Activated naive CD4-positive, alpha-beta T cell treated with anti-CD3 and anti-CD28 coated beads, Interleukin-2, amount 50 U/mL, for 72 hours (primary cell): ENCODE data around the gene FHIT. TPM values are rescaled to one million over a fixed set of nuclear protein-coding genes. Genes with fewer than 3 reads are reported as not detected.

Experiments
- ATAC-seq, 2 donors: fragments of 150-1000 bp; cut with Tn5 transposase; 2 replicates each; pipeline ENCODE4 v1.10.0; 2021; ENCODE audit warnings: mild to moderate bottlenecking in 2 of 2, moderate library complexity in 2 of 2
- DNase-seq, 2 donors: peaks; one replicate each; pipeline ENCODE4 v3.0.0; 2021 to 2022; ENCODE audit warnings: low spot score in 2 of 2
- H3K27ac Mint-ChIP-seq, 2 donors: one replicate each; pipeline ENCODE4 v1.8.0; 2022; ENCODE audit warnings: mild to moderate bottlenecking in 2 of 2, mixed read lengths in 2 of 2
- H3K36me3 Mint-ChIP-seq, 2 donors: one replicate each; pipeline ENCODE4 v1.8.0; 2022; ENCODE audit warnings: mixed read lengths in 2 of 2
- H3K9me3 Mint-ChIP-seq, 2 donors: one replicate each; pipeline ENCODE4 v1.8.0; 2022; ENCODE audit warnings: mixed read lengths in 2 of 2
- total RNA-seq, 2 donors: library from RNA; stranded (reverse); gene quantifications; one replicate each; pipeline ENCODE4 v1.2.3, GENCODE V29; 2022

FHIT gene
- total RNA-seq, 2 donors from 2014 or later, result 21.3 to 37.0 TPM

DNA sequence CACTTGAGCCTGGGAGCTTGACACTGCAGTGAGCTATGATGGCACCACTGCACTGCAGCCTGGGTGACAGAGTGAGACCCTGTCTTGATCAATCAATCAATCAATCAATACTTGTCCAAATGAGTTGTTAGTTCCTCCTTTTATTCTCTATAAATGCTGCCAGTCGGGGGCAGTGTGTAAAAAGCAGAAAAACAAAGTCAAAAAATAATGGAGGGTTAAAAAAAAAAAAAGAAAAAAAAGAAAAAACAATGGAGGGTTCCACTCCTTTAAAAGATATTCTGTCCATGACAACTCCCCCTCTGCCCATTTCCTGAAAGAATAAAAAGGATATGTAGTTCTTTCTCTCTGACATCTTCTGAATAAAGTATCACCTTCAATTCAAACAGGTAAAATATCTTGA lies 1068.6 kb downstream of the FHIT start:
- Mint-ChIP-seq H3K27ac (peak overlapping the region in 1 of 2 donors; percentile 29), H3K36me3 (no peaks in the 10 kb centered on the region), H3K9me3 (peaks cover 0 to 6% of the 10 kb centered on the region in 2 donors)
- DNase-seq (no peak), ATAC-seq (no peak)

DNA sequence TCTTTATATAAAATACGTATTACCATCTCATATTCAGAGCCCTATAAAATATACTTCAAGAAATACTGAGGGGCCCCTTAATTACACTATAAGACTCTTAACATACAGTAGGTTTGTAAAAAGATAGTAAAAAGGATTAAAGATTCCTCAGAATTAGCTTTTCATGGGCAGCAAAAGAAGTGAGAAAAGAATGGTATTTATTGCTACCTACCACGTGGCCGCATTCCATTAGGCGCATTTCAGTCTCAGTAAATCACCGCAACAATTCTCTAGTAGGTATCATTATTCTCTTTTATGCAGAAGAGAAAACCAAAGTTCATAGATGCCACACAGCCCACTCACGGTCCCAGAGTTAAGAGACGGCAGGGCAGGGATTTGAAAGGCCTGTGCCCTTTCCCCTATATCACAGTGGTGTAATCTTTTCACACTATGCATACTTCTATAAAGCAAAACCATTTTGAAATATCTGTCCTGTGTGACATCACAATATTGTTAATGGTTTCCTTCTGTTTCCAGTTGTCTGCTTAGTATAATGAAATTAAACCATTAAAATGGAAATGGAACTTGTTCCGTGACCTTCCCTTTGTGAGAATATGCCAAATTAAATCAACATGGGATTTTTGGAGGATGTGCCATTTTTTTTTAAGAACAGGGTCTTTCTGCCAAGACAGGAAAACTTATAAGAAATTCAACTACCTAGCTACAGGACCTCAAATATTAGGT lies 1072.2 kb downstream of the FHIT start:
- no peaks in the 10 kb centered on the region for H3K36me3 Mint-ChIP-seq
- DNase-seq (no peak), ATAC-seq (no peak)
- no peak overlapping the region for H3K27ac Mint-ChIP-seq
- H3K9me3 Mint-ChIP-seq, result peaks cover 0 to 6% of the 10 kb centered on the region in 2 donors

DNA sequence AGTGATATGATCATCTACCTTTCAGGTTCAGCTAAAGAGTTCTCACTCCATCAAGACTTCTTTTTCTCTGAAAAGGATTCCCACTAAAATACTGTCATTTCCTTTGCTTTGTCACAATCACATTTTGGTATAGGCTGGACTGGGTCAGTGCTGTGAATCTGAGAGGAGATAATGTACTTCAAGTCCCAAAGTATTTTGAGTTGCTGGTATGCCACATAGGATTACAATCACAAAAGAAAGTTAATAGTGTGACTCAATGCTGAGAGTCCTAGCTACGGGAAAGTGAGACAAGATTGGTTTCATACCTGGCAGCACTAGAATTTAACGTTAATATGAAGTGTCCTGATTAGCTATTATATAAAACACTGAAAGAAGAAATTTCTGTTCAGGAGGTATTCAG lies 1073.5 kb downstream of the FHIT start:
- ATAC-seq, result no peak

DNA sequence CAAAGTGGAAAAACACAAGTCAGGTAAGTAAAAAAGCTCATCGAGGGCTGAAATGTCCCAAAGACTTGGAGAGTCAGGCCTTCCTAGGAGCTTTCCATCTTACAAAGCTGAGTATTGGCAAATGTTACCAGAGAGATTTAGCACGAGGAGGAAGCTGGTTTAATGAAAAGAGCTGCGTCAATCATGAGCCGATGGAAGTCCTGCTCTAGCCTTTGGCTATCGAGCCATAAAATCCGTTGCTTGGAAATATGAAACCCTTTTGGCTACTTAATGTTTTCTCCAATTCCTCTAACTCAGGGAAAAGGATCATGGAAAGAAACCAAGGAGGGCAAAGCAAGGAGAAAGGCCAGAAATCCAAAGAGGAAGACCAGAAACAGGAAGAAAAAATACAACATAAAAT lies 1074.6 kb downstream of the FHIT start:
- Mint-ChIP-seq H3K27ac (no peak overlapping the region), H3K9me3 (peaks cover 0 to 6% of the 10 kb centered on the region in 2 donors), H3K36me3 (no peaks in the 10 kb centered on the region)
- no peak for ATAC-seq
- no peak for DNase-seq

More for the DNA sequence above, 1073.5 kb downstream of the FHIT start:
- H3K9me3 Mint-ChIP-seq, result peaks cover 0 to 6% of the 10 kb centered on the region in 2 donors
- H3K36me3 Mint-ChIP-seq, result no peaks in the 10 kb centered on the region
- no peak overlapping the region for H3K27ac Mint-ChIP-seq
- no peak for DNase-seq

DNA sequence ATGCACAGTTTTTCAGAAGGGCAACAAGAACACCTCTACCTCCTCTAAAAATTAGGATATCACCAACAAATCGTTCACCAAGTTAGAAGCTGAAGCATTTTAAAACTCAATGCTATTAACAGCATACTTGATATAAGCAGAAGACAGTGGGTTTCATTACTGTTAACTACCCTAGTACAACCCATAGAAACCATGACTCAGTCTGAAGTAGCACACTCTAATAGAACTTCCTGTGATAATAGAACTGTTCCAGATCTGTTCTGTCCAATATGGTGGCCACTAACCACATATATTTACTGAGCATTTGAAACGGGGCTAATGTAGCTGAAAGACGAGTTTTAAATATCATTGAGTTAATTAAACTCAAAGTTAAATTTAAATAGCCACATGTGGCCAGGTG lies 1075.6 kb downstream of the FHIT start:
- Mint-ChIP-seq H3K9me3 (peaks cover 0 to 6% of the 10 kb centered on the region in 2 donors), H3K27ac (no peak overlapping the region), H3K36me3 (no peaks in the 10 kb centered on the region)
- DNase-seq (no peak), ATAC-seq (no peak)

DNA sequence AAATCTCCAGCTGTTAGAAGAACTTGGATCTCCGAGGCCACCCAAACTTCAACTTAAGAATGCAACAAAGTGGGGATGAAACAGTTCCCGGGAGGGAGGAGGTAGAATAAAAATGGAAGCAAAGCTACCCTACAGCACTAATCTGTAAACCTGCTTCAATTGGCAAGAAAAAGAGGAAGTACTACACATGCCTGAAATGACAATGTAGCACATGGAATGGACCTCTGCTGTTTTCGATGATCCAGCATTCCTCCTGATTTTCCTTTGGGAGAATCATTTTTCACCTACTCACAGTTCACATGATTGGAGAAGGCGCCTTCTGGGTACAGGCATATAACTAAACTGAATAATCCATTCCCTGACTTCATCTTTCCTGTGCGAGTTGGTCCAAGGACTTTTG lies 1081.5 kb downstream of the FHIT start:
- Mint-ChIP-seq H3K9me3 (no peaks in the 10 kb centered on the region), H3K36me3 (no peaks in the 10 kb centered on the region), H3K27ac (no peak overlapping the region)
- ATAC-seq (no peak), DNase-seq (no peak)

DNA sequence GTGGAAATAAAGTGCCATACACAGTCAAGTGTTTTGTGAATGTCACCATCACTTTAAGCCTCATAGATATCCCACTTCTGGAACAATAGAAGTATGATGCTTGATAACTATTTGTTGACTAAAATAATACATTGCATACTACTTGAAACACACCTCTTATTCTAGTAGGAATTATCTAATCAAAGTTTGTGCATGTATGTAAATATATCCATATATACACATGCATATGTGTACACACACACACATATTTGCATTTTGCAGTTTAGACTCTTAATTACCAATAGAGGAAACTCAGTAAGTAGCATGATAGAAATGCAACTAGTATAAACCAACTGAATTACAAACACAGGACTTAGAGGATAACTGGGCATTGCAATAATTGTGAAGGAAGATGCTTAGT lies 1084.1 kb downstream of the FHIT start:
- Mint-ChIP-seq H3K27ac (no peak overlapping the region), H3K36me3 (no peaks in the 10 kb centered on the region), H3K9me3 (peaks cover 0 to 3% of the 10 kb centered on the region in 2 donors)
- DNase-seq (no peak), ATAC-seq (no peak)

DNA sequence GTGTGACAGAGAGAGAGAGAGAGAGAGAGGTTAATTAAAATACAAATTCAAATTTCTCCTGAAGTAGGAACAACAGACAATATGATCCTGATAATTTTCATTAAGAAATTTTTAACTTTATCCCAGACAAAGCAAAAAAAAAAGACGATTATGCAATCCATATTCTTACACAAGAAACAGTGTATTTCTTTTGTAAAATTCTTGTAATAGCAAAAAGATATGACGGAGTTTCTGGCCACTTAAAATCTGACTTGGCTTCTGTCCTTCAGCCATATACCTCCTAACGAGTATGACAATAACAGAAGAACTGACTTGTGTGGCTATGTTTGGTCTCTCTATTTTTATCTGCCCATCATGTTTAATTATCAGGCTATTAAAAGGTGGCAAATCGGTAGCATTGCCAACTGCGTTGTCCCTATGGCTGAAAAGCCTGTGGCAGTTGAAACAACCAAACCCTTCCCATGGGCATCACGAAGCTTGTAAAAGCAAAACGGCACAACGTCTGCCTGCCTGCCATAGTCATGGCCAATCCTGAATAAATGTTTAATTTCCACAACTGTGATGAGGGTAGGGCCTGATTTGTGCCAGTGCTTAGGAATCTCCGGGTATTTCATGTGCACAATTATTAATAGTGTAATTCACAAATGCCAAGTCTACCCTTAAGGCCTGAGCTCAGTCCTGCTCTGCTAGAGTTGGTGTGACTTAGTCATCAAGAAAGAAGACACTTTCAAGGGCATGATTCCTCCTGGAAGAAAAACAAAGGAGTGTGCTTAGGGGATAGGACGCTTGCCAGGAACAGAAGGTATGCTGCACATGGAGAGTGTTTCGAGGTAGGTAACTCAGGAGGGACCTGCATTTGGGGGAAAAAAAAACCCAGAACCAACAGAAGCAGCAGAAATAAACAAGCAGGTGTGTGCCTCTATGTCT lies 1090.2 kb downstream of the FHIT start:
- peaks cover 0 to 3% of the 10 kb centered on the region in 2 donors for H3K9me3 Mint-ChIP-seq
- no peaks in the 10 kb centered on the region for H3K36me3 Mint-ChIP-seq
- no peak overlapping the region for H3K27ac Mint-ChIP-seq
- no peak for ATAC-seq
- no peak for DNase-seq

DNA sequence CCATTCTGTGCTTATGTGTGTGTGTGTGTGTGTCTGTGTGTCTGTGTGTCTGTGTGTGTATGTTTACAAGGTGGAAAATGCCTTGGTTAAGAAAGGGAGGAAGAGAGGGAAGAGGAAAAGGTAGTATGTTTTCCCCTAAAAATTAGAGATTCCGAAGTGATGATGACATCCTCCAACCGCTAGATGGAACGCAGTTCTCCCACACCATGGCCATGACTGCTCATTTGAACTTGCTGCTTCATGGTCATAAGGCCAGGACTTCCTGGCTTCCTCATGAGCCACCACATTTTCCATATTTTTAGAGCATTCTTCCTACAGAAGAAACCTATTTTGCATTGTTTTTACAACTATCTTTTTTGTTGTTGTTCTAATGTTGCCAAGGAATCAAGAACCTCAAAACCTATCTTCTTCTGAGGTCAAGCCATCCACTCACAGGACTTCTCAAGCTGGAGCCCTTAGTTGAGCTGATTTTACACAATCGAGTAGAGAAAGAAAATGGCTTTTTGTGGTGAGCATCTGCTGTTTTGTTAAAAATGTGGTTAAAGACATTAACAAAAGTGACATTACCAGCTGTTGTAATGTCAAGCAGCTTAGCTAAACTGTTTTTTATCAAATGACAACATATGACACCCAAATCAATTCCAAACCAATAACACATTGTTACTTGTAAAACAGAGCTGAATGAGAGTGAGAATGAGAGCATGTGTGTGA lies 1091.0 kb downstream of the FHIT start:
- peaks cover 3% of the 10 kb centered on the region in 2 donors for H3K9me3 Mint-ChIP-seq
- no peaks in the 10 kb centered on the region for H3K36me3 Mint-ChIP-seq
- DNase-seq (no peak), ATAC-seq (no peak)
- H3K27ac Mint-ChIP-seq, result no peak overlapping the region

DNA sequence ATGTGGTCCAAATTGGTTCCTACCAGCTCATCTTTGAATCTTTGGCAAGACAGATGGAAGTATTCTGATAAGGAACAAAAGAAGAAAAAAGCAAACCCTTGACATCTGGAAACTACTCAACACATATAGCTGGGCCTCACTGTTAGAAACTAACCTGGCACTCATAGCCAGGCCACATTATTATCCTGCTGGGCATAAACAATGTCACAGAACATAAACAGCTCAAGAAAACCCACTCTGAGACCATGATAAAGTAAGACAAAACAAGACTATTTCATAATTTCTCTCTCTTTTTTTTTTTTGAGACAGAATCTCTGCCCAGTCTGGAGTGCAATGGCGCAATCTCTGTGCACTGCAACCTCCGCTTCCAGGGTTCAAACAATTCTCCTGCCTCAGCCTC lies 1093.2 kb downstream of the FHIT start:
- H3K36me3 Mint-ChIP-seq, result no peaks in the 10 kb centered on the region
- no peak for ATAC-seq
- DNase-seq, result no peak
- H3K27ac Mint-ChIP-seq, result no peak overlapping the region
- H3K9me3 Mint-ChIP-seq, result peaks cover 0 to 5% of the 10 kb centered on the region in 2 donors

DNA sequence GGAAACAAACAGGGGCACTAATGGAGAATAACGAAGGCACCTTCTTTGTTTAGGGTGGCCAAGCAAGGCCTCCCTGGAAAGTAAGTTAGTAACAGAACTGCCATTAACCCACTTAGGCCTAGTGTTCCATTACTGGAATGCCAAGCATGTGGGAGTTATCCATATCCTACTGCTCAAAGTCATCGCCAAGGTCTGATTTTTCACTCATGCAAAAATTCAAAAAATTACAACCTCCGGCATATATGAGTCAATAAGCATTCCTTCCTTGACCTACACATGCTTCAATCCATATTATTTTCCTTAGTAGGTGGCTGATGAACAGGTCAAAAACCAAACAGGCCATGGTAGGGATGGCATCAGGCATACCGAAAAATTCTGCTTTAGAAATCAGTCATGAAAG lies 1097.2 kb downstream of the FHIT start:
- ATAC-seq (no peak), DNase-seq (no peak)
- no peaks in the 10 kb centered on the region for H3K36me3 Mint-ChIP-seq

DNA sequence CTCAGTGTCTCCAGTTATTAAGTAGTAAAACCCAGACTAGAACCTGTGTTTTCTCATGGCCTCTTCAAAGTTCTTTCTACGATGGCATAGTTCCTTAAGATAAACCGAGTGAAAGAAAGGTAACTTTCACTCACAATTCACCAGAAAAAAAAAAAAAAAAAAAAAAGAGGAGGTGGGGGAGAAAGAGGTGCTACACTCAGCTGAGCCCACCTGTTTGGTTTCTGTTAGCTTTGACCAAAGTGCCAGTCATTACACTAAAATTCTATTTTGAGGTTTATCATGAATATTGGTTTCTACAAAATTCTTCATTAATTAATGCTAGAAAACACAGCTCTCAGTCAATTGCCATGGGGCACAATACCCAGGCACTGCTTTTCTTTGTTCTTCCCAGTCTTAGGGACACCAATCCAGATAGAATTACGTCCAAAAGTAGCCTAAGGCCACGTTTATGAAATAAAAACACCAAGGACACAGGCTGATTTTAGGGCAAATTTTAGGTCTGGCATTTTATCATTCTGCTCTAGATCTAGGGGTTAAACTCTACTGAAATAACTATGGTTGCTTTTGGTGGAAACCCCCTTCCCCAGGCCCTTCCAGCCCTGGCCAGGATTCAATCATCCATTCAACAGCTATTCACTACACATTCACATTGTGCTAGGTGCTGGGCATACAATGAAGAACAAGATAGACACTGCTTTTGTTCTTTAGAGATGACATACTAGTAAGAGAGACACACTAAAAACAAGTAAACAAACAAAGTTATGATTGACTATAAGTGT lies 1097.8 kb downstream of the FHIT start:
- H3K9me3 Mint-ChIP-seq, result peaks cover 0 to 10% of the 10 kb centered on the region in 2 donors
- no peak for DNase-seq
- no peak overlapping the region for H3K27ac Mint-ChIP-seq
- H3K36me3 Mint-ChIP-seq, result no peaks in the 10 kb centered on the region
- ATAC-seq, result no peak

More for the DNA sequence above, 1097.2 kb downstream of the FHIT start:
- H3K27ac Mint-ChIP-seq, result no peak overlapping the region
- peaks cover 0 to 10% of the 10 kb centered on the region in 2 donors for H3K9me3 Mint-ChIP-seq

DNA sequence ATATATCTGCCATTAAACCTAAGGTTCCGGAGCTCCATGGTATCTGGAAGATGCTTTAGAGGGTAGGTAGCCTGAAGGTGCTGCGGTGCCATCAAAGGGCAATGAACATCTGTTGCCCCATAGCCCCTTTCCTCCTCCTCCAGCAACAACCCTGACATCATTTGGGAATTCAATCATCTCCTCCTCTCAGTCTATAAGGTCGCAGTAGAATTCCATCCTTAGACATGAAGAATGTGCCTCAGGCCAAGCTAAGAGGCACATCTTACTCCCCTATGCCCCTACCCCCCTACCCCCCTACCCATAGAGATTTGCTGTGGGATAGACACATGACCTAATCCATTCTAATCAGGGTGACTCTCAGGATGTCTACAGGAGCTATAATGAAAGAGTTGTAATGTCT lies 1101.8 kb downstream of the FHIT start:
- no peak for ATAC-seq
- H3K36me3 Mint-ChIP-seq, result no peaks in the 10 kb centered on the region
- H3K27ac Mint-ChIP-seq, result no peak overlapping the region
- DNase-seq, result no peak
- H3K9me3 Mint-ChIP-seq, result peaks cover 0 to 5% of the 10 kb centered on the region in 2 donors

DNA sequence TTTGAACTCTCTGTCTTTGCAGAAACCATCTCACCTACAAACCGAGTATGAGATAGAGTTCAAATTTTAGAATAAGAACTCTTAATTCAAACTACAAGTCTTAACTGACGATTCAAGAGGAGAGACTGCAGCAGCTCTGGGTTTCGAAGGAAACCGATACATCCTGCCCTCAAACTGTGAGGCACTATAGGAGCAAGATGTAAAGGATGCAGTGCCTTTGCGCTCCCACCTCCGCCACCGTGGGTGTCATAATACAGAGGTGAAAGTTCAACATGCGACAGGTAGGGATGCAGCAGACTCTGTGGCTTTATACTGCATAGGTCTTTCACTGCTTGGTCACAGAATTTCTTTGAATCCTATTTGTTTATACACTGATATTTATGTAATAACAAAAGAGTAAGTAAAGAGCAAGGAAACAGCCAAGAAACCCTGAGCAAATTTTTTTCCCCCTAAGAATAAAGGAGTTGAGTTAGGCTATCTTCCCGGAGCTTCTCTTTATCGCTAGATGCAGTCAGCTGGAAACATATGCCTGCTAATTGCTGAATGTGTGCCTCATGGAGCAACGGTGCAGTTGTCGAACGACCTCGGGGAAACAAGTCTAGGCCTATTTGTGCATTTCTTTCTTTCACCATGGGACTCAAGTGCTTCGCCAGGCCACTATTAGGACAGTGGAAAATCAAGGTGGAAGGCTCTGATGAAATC lies 1103.9 kb downstream of the FHIT start:
- ATAC-seq, result no peak
- Mint-ChIP-seq H3K27ac (no peak overlapping the region), H3K9me3 (peaks cover 0 to 5% of the 10 kb centered on the region in 2 donors), H3K36me3 (no peaks in the 10 kb centered on the region)
- DNase-seq, result no peak

DNA sequence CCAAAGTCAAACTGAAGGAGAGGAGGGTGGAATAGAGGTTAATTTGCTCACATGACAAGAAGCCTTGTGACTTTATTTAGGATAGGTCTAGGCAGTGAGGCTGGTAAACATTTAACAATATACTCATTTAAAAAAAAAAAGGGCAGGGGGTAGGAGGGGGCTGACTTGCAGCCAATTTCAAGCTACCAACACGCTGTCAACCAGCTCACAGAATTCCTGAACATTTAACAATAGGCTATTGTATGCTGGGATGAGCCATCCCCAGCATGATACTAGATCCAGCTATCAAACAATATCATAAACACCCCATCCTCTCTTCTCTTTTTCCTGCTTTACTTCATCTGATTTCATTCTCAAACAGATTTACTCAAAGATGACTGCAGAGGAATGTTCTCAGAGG lies 1105.1 kb downstream of the FHIT start:
- no peak for ATAC-seq
- DNase-seq, result no peak
- H3K9me3 Mint-ChIP-seq, result no peaks in the 10 kb centered on the region
- no peaks in the 10 kb centered on the region for H3K36me3 Mint-ChIP-seq
- no peak overlapping the region for H3K27ac Mint-ChIP-seq

DNA sequence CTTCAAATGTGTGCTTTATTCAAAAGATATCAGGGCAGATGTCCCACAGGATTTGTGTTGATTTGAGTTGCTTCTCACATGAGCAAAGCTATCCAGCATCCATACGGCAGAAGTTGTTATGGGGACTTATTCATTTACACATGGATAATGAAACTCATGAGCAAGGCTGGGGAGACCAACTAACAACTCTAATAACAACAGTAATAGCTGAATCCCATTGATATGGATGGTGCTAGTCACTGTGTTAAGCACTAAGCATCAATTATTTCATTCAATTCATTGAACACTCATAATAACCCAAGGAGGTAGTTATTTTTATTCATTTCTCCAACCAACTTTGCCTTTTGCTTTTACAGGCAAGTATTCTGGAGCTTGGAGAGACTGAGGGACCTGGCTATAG lies 1107.2 kb downstream of the FHIT start:
- ATAC-seq (no peak), DNase-seq (no peak)
- Mint-ChIP-seq H3K36me3 (no peaks in the 10 kb centered on the region), H3K27ac (no peak overlapping the region), H3K9me3 (no peaks in the 10 kb centered on the region)
